Peyer's patch (tissue), 4 donors: Measurements from ENCODE around the gene NAT8L. TPM values are rescaled to one million over a fixed set of nuclear protein-coding genes. Genes with fewer than 3 reads are reported as not detected.
"Not testable (repeated sequence)": the region's sequence is repeated elsewhere in the genome, so short reads cannot be mapped to it uniquely, and the experiment has no call there.

ENCODE experiments used
- DNase-seq, 3 donors: peaks; one replicate each; pipeline ENCODE4 v3.0.0-alpha.2; 2017 to 2019
- H3K27ac ChIP-seq, 4 donors: fragments of 200-600 bp; sonication (generic); one replicate each; pipeline ENCODE4 v1.5.1; 2016 to 2019
- H3K27me3 ChIP-seq, 2 donors: fragments of 200-600 bp; sonication (generic); one replicate each; pipeline ENCODE4 v1.5.1; 2019
- H3K36me3 ChIP-seq, 3 donors: fragments of 200-600 bp; sonication (generic); one replicate each; pipeline ENCODE4 v1.5.1; 2016 to 2019
- H3K4me1 ChIP-seq, 4 donors: fragments of 200-600 bp; sonication (generic); one replicate each; pipeline ENCODE4 v1.5.1; 2016 to 2019
- H3K4me3 ChIP-seq, 4 donors: fragments of 200-600 bp; sonication (generic); 1 replicate in 3 of 4; 2 replicates in 1 of 4; pipeline ENCODE4 v1.5.1; 2016 to 2019; ENCODE audit warnings: mild to moderate bottlenecking in 1 of 4
- H3K9me3 ChIP-seq, 4 donors: fragments of 200-600 bp; sonication (generic); one replicate each; pipeline ENCODE4 v1.5.1; 2016 to 2019; ENCODE audit warnings: mild to moderate bottlenecking in 1 of 4
- POLR2A ChIP-seq, 2 donors: fragments of 450-650 bp; IDR thresholded peaks; one replicate each; pipeline ENCODE4 v1.5.1; 2017; ENCODE audit warnings: antibody characterized with exemption in 2 of 2, mild to moderate bottlenecking in 2 of 2, moderate library complexity in 2 of 2
- total RNA-seq, 4 donors: library from RNA; depleted of rRNA; stranded (reverse); fragments of >200 nt; gene quantifications; one replicate each; pipeline ENCODE4 v1.1.0, GENCODE V29; 2016
- TF ChIP-seq, protein P1 (sequence below), 6 experiments: fragments of 450-650 bp in 4 of 6; fragments of 200-600 bp in 2 of 6; sonication (generic) in 1 of 6; IDR thresholded peaks; one replicate each; pipeline ENCODE4 v1.5.1; 2017 to 2019; ENCODE audit warnings: antibody characterized with exemption in 6 of 6, mild to moderate bottlenecking in 3 of 6, moderate library complexity in 1 of 6

Gene NAT8L
- total RNA-seq, 4 donors from 2014 or later, result 0.27 TPM; not detected in 3

- Histone ChIP-seq H3K4me3 (no peak overlapping the region), H3K27me3 (no peaks in the 10 kb centered on the region), H3K9me3 (peaks cover 0 to 3% (median 0%) of the 10 kb centered on the region in 4 donors), H3K36me3 (no peaks in the 10 kb centered on the region), H3K27ac (no peak overlapping the region), H3K4me1 (peaks cover 0 to 6% (median 0%) of the 10 kb centered on the region in 4 donors)
- no peak for DNase-seq
- TF ChIP-seq, protein P1, sequence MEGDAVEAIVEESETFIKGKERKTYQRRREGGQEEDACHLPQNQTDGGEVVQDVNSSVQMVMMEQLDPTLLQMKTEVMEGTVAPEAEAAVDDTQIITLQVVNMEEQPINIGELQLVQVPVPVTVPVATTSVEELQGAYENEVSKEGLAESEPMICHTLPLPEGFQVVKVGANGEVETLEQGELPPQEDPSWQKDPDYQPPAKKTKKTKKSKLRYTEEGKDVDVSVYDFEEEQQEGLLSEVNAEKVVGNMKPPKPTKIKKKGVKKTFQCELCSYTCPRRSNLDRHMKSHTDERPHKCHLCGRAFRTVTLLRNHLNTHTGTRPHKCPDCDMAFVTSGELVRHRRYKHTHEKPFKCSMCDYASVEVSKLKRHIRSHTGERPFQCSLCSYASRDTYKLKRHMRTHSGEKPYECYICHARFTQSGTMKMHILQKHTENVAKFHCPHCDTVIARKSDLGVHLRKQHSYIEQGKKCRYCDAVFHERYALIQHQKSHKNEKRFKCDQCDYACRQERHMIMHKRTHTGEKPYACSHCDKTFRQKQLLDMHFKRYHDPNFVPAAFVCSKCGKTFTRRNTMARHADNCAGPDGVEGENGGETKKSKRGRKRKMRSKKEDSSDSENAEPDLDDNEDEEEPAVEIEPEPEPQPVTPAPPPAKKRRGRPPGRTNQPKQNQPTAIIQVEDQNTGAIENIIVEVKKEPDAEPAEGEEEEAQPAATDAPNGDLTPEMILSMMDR (IDR thresholded peaks at IDR 0.05), result no peak
- TF ChIP-seq POLR2A (IDR thresholded peaks at IDR 0.05), result no peak
Measured at GRCh38 chr4:2024683-2025082, 34.4 kb upstream of the NAT8L start.

DNA sequence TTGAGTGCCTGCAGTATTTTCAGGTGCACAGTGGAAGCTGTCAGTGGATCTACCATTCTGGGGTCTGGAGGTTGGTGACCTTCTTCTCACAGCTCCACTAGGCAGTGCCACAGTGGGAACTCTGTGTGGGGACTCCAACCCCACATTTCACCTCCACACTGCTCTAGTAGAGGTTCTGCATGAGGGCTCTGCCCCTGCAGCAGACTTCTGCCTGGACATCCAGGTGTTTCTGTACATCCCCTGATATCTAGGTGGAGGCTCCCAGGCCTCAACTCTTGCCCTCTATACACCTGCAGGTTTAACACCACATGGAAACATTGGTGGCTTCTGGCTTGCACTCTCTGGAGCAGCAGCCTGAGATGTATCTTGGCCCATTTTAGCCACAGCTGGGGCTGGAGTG lies 33.3 kb upstream of the NAT8L start:
- H3K4me1 ChIP-seq, result peaks cover 0 to 6% (median 0%) of the 10 kb centered on the region in 4 donors
- TF ChIP-seq, protein P1 (IDR thresholded peaks at IDR 0.05), result no peak
- TF ChIP-seq POLR2A (IDR thresholded peaks at IDR 0.05), result no peak
- no peaks in the 10 kb centered on the region for H3K36me3 ChIP-seq
- no peaks in the 10 kb centered on the region for H3K27me3 ChIP-seq
- H3K4me3 ChIP-seq, result no peak overlapping the region
- H3K27ac ChIP-seq, result no peak overlapping the region
- no peak for DNase-seq
- peaks cover 0 to 3% (median 0%) of the 10 kb centered on the region in 4 donors for H3K9me3 ChIP-seq

GRCh38 chr4:2027120-2027519 lies 32.0 kb upstream of the NAT8L start:
- not testable (repeated sequence) for H3K4me1 ChIP-seq, H3K4me3 ChIP-seq, H3K27me3 ChIP-seq, H3K27ac ChIP-seq, H3K36me3 ChIP-seq, DNase-seq, H3K9me3 ChIP-seq

- not testable (repeated sequence) for H3K4me3 ChIP-seq, DNase-seq, H3K9me3 ChIP-seq, H3K27ac ChIP-seq, H3K27me3 ChIP-seq, H3K4me1 ChIP-seq, H3K36me3 ChIP-seq
Measured at GRCh38 chr4:2031161-2031560, 28.0 kb upstream of the NAT8L start.

DNA sequence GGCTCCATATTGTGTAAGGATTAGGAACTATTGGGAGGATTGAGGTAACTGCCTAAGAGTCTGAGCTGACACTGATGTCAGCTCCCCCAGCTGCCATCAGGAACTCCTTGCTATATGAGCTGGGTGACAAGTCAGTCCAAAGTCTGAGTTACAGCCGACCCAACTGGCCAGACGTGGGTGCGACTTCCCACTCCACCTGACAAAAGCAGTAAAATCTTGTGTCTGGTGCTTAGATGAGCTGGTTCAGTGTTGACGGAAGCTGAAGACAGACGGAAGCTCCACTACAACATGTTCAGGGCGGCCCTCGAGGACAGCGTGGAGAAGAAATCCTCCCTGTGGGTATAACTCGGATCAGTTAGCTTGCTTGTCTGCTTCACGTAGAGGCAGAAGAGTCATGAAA lies 22.8 kb upstream of the NAT8L start:
- TF ChIP-seq, protein P1 (IDR thresholded peaks at IDR 0.05), result peak in 1 of 6 experiments; percentile 7
- TF ChIP-seq POLR2A (IDR thresholded peaks at IDR 0.05), result peak; percentile 36 to 43
- Histone ChIP-seq H3K27ac (peak overlapping the region in 3 of 4 donors; percentile 60 to 89 (median 81)), H3K9me3 (no peaks in the 10 kb centered on the region), H3K27me3 (peaks cover 0 to 10% of the 10 kb centered on the region in 2 donors), H3K36me3 (no peaks in the 10 kb centered on the region), H3K4me3 (peak overlapping the region in 2 of 4 donors; percentile 43 to 47), H3K4me1 (peaks cover 0 to 12% (median 10%) of the 10 kb centered on the region in 4 donors)
- peak in 2 of 3 donors; percentile 81 to 86 for DNase-seq

DNA sequence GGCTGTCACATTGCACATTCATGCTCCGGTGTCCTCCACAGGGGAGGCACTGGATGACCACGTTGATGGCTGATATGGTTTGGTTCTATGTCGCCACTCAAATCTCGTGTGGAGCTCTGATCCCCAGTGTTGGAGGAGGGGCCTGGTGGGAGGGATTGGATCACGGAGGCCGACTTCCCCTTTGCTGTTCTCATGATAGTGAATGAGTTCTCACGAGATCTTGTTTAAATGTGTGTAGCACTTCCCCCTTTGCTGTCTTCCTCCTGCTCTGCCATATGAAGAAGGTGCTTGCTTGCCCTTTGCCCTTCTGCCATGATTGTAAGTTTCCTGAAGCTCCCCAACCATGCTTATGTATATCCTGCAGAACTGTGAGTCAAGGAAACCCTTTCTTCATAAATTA lies 22.3 kb upstream of the NAT8L start:
- H3K4me1 ChIP-seq, result peaks cover 0 to 17% (median 13%) of the 10 kb centered on the region in 4 donors
- peaks cover 0 to 10% of the 10 kb centered on the region in 2 donors for H3K27me3 ChIP-seq
- peak in 2 of 3 donors; percentile 70 to 73 for DNase-seq
- H3K27ac ChIP-seq, result peak overlapping the region in 3 of 4 donors; percentile 60 to 89 (median 81)
- peak overlapping the region in 2 of 4 donors; percentile 43 to 47 for H3K4me3 ChIP-seq
- H3K9me3 ChIP-seq, result no peaks in the 10 kb centered on the region
- H3K36me3 ChIP-seq, result no peaks in the 10 kb centered on the region
- peak; percentile 17 to 34 for TF ChIP-seq POLR2A (IDR thresholded peaks at IDR 0.05)
- TF ChIP-seq, protein P1 (IDR thresholded peaks at IDR 0.05), result no peak
